ENCODE data around the gene RAD51B.

DNA sequence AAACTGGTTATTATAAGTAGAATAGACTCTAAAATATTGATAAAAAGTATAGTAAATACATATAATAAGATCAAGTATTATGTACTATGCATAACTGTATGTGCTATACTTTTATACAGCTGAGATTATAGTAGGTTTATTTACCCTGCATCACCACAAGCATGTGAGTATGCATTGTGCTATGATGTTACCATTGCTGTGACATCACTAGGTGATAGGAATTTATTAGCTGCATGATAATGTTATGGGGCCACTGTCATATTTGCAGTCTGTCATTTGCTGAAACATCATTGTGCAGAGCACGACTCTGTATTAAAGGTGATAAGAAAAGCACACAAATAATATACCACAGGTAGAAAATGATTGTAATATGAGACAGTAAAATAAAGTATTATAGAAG lies 587.7 kb downstream of the RAD51B start:
- no peak for TF ChIP-seq POLR2AphosphoS5 (IDR thresholded peaks at IDR 0.05)
- TF ChIP-seq, protein P1, sequence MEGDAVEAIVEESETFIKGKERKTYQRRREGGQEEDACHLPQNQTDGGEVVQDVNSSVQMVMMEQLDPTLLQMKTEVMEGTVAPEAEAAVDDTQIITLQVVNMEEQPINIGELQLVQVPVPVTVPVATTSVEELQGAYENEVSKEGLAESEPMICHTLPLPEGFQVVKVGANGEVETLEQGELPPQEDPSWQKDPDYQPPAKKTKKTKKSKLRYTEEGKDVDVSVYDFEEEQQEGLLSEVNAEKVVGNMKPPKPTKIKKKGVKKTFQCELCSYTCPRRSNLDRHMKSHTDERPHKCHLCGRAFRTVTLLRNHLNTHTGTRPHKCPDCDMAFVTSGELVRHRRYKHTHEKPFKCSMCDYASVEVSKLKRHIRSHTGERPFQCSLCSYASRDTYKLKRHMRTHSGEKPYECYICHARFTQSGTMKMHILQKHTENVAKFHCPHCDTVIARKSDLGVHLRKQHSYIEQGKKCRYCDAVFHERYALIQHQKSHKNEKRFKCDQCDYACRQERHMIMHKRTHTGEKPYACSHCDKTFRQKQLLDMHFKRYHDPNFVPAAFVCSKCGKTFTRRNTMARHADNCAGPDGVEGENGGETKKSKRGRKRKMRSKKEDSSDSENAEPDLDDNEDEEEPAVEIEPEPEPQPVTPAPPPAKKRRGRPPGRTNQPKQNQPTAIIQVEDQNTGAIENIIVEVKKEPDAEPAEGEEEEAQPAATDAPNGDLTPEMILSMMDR (IDR thresholded peaks at IDR 0.05), result no peak
- no peak for TF ChIP-seq POLR2A (IDR thresholded peaks at IDR 0.05)
